T-helper 1 cell (primary cell): ENCODE results near the gene PAQR3.
"Not testable (repeated sequence)": the region's sequence is repeated elsewhere in the genome, so short reads cannot be mapped to it uniquely, and the experiment has no call there.

ENCODE experiments used
- DNase-seq, 5 donors: peaks; one replicate each; pipeline ENCODE4 v3.0.0-alpha.2; 2012 to 2020

The PAQR3 gene

DNA sequence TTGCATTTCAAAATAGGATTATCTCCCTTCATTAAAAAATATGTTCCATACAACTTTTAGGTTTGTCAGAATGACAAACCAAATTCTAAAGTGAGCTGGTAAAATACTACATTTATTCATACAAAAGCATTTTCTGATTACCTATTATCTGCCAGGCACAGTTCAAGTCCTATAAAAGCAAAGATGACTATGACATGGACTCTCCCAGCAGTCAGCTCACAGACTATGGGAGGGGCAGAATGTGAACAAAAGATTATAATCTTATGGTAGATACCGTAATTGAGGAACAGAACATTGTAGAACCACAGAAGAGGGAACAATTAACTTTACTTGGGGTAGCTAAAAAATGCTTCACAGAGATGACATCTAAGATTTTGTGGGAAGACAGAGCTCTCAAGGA, 12.4 kb downstream of the PAQR3 start:
- DNase-seq, result no peak

DNA sequence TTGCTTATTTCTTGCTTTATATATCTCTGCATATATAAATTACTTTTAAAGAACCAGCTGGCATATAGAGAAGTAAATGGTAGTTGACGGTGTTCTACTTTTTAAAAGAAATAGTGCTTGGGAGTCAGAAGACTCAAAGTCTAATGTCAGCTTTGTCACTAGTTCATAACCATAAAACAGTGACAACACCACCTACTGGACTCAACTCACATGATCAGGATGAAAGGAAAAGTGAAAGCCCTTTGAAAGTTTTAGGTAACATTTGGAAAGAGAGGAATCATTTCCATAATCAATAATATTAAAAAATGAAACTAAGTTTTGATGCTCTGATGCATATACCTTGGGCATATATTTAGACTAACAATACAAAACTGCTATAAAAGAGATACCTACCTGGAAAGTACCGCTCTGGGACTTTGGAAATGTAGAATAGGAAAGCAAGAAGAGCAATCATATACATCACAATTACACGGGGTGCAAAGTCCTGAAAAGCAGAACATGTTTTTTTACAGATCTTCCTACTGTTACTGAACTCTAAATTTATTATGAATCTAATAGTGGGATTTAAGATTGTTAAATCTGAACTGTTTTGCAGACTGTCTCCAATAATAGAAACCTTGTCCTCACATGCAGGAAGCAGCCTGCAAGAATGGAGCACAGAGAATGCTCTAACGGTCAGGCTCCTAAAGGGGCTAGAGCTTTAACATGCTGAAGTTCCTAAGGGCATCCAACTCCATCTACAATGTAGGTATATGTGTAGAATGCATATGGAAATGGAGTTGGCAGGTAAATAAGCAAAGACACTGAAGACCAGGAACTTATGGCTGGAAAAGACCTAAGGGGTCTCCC, 15.6 kb downstream of the PAQR3 start:
- no peak for DNase-seq

DNA sequence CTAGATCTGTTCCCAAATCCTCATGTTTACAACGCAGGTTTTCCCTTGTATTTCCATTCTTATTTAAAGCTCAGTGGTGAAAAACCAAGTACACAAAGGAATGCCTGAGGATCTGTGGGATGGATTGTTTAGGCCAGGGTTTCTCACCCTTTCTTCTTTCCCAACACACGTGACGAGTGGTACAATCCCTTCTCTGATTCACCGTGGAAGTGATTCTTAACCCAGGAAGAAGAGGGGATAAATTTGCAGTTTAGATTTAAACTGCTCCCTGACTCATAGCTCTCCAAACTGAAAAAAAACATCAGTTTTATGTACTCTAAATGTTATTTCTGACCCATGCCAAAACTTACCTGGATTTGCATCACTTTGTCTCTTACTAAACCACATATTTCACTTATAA, 17.0 kb downstream of the PAQR3 start:
- DNase-seq, result no peak

DNA sequence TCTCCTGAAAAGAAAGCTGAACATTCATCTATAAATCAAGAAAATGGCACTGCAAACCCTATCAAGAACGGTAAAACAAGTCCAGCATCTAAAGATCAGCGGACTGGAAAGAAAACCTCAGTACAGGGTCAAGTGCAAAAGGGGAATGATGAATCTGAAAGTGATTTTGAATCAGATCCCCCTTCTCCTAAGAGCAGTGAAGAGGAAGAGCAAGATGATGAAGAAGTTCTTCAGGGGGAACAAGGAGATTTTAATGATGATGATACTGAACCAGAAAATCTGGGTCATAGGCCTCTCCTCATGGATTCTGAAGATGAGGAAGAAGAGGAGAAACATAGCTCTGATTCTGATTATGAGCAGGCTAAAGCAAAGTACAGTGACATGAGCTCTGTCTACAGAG, 28.6 kb downstream of the PAQR3 start:
- DNase-seq, result no peak

DNA sequence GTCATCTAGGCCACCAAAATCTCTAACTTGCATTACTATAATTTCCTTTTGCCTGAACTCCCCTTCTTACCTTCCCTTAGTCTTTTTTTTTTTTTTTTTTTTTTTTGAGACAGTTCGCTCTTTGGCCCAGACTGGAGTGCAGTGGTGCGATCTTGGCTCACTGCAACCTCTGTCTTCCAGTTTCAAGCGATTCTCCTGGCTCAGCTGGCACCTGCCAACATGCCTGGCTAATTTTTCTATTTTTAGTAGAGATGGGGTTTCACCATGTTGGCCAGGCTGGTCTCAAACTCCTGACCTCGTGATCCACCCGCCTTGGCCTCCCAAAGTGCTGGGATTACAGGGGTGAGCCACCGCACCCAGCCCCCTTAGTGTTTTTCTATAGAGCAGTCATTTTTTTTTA, 30.3 kb downstream of the PAQR3 start:
- DNase-seq, result not testable (repeated sequence)

DNA sequence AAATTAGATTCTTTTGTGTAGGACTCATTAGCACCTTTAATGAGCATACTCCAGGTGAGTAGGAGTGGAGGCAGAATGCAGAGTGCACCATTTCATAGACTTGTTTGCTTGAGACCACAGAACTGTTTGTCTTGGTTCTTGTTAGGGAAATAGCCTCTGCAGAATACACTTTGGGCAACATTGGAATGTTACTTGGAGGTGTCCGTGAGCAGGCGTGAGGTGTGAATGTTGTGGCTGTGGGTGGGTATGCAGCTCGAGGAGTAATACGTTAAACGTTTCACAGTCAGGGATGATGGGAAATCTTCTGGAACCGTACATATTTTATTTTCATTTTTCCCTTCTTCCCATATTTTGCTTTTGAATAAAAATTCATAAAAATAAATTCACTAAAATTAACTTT, 31.6 kb downstream of the PAQR3 start:
- DNase-seq, result no peak

DNA sequence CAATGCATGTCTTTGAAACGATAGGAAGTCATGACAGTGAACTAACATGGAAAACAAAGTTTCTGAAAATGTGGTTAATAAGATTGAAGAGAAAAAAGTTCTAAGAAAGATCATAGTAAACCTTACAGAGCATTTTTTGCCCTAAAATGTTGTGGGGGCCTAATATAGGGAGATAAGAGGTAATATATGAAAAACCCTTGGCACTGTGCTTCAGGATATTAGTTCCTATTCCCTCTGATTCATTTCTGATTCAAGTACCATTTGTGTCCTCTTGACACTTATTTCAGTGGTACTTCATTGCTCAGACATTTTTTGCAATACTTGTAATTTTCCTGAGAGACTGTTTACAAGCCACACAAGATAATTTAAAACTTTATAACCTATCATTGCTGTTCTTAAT, 35.1 kb downstream of the PAQR3 start:
- no peak for DNase-seq

DNA sequence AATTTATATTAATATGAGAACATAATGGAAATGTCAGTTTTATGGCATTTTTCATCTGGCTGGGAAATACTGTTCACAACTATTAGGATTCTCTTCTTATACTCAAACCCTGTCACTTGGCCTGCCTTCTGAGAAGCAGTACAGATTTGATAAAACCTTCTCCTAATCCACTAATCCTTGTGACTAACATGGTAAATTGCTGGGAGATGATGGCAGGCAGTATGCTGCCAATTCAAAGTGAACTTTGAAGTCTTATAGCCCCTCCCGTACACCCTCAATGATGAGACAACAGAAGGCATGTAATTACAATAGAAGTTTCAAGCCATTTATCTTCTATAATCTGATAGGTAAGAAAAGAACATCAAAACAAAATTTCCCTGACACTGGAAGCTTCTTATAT, 36.9 kb downstream of the PAQR3 start:
- DNase-seq, result no peak

DNA sequence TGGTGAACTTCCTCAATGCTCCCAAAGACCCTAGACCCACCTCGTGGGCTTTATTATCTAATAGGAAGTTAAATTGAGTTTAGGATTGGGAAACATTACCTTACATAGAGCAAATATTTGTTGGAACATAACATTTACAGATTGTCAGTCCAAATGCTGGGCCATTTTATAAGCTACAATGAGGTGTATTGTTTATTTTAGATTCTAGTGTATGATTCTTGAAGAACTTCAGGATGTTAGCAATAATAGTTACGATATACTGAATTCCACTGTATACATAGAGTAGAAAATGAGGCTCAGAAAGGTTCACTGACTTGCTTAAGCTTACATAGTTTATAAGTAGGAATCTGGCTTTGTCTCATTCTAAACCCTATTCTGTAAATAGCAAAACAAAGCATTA, 37.4 kb downstream of the PAQR3 start:
- DNase-seq, result no peak

DNA sequence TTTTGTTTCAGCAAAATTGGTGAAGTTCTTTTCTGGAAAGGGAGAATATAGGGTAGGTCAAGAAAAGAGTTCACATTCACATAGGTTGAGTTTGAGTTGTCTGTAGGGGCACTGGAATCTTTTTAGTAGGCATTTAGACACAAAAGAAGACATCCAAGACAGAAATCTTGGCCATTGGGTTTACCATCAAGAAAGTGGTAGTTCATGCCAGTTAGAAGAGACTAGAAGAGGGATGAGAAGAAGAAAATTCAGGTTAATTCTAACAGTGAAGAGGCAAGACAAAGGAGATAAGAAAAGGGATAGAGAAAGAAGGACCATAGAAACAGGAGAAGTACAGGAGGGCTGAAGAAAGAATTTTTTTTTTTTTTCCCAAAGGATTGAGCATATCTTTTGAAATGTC, 39.9 kb downstream of the PAQR3 start:
- DNase-seq, result no peak

DNA sequence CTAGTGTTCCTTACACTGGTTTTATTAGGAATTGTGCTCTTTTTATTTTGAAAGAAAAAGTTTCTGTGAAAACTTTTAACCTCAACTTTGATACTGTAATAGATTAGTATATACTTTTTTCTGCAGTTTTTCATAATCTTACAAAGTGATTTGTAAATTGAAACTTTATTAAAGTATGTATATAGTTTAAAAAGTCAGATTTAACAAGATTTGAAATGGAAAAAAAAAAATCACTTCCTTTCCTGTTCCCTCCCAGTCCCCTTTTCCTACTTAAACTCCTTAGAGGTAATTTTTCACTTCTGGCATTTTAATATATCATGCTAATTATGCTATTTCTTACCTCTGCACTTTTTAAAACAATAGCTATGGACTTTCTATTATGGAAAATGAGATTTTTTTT, 49.3 kb downstream of the PAQR3 start:
- DNase-seq, result no peak

DNA sequence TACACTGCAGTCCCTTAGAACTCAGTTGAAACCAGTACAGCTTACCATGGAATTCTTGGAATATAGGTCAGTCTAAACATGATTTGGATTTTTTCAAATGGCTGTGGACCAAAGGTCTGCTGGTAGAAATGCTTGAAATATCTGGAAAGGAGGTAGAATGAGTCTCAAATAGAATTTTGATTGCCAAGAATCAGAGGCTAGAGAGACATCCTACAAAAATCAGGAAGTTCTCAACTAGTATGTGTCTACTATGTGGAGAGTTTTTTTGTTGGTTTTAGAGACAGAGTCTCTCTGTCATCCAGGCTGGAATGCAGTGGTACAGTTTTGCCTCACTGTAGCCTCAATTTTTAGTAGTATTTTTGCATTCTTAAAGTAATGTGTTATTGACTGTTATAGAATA, 53.6 kb downstream of the PAQR3 start:
- no peak for DNase-seq

DNA sequence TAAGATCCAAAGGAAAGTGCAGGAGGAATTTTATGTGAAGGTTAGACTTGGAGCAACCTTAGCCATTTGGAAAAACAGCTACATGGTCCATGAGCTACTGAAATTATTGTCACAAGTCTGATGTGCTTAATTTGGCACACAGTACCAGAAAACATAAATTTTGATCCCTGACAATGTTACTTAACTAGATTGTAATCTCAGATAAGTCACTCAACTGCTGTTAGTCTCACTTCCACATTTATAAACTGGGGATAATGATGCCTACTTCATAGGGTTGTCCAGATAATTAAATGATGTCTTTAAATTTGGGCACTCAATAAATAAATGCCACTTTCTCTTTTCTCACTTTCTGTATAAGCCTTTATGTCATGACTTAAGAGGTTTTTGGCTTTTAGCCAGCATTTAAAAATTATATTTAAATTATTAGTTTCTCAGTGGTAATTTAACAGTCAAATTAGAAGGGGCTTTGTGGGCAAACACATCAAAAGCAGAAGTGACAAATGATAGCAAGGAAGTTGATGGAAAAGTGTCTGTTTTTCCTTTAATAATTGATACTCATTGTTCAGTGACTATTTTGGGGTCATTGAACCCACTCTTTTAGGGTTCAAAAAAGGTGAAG, 58.3 kb downstream of the PAQR3 start:
- no peak for DNase-seq

DNA sequence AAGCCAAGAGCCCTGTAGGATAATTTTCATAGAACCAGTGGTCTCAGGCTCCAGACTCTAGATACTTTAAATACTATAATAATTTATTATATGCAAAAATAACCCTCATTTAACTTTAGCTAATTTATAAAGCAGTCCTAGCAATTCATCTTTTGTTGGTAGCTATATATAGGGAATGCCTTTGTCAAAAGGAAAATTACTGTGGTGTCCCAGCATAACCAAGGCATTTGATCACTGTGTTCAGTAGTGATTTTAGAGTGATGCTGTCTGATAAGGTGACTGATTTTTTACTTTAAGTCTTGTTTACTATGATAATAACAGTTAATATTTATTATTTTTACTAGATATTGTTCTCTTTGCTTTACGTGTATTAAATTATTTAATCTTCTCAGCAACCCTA, 61.2 kb downstream of the PAQR3 start:
- DNase-seq, result no peak

DNA sequence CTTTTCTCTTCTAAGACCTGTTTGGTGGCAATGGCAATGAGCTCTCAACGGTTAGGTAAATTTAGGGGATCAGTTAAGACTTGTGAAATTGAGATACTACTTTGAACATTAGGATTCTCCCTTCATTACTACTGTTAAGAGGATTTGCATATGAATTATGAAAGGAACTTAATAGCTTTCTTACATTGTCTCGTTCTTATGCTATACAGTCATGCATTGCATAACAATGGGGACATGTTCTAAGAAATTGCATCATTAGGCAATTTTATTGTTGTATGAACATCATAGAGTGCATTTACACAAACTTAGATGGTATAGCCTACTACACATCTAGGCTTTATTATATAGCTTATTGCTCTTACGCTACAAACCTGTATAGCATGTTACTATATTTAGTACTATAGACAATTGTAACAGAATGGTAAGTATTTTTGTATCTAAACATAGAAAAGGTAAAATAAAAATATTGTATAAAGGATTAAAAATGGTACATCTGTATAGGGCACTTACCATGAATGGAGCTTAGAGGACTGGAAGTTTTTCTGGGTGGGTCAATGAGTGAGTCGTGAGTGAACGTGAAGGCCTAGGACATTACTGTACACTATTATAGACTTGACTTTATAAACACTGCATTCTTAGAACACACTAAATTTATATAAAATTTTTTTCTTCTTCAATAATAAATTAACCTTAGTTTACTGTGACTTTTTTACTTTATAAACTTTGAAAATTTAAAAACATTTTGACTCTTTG, 62.5 kb downstream of the PAQR3 start:
- DNase-seq, result no peak

DNA sequence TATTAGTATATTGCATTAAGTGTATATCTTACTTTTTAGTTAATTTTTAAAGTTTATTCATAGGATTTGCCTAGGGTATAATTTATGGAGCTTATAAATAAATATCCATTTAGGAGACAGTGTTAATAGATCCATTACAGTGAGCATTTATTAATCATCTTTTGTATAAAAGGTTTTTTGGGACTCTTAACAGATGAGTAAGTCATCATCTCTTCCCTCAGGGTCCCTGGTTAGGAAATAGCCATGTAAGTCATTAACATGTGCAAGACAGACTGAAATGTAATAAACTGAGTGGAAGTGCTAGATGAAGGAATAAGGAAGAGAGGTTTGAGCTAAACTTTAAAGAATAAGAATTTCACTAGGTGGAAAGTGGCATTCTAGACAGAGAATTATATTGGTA, 69.2 kb downstream of the PAQR3 start:
- no peak for DNase-seq

DNA sequence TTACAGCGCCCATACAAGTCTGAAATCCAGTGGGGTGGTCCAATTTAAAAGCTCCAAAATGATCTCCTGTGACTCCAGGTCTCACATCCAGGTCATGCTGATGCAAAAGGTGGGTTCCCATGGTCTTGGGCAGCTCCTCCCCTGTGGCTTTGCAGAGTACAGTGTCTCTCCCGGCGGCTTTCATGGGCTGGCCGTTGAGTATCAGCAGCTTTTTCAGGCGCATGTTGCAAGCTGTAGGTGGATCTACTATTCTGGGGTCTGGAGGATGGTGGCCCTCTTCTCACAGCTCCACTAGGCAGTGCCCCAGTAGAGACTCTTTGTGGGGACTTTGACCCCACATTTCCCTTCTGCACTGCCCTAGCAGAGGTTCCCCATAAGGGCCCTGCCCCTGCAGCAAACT, 70.5 kb downstream of the PAQR3 start:
- not testable (repeated sequence) for DNase-seq

DNA sequence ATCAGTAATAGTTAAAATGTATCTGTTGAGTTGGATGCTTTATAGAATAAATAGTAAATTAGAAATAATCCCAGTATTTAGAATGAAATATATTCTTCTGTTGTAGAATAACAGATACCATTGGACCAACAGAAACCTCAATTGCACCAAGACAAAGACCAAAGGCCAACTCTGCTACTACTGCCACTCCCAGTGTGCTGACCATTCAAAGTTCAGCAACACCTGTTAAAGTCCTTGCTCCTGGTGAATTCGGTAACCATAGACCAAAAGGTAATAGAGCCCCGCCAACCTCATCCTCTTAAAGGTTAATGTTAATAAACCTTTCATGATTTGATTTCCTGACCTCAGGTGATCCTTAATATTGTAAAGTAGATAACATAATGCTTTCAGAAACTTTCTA, 73.8 kb downstream of the PAQR3 start:
- DNase-seq, result no peak

DNA sequence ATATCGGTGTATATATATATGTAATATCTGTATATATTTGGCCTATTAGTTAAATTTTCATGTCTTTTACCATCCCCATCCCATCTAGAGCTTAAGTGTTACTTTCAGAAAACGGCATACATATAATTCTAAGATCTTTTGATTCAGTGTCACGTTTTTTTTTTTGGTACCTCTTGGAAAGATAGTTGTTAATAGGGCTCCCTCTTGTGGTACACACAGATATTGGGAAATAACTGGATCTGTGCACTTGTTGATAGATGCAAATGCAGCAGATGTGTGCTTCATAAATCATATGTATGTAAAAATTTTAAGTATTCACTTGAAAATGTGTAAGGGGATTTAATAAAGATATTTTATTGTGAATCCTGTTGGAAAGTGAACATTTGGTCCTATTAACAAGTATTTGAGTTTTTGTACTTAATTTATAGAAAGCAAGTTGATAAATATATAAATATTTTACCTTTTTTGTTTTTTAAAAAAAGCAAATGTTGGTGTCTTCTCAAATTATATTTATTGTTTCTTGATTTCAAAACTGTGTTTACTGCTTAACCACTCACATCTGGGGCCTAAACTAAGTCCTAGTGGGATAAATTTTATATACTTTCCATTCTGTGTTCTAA, 74.7 kb downstream of the PAQR3 start:
- peak in 2 of 5 donors; percentile 7 to 71 for DNase-seq

DNA sequence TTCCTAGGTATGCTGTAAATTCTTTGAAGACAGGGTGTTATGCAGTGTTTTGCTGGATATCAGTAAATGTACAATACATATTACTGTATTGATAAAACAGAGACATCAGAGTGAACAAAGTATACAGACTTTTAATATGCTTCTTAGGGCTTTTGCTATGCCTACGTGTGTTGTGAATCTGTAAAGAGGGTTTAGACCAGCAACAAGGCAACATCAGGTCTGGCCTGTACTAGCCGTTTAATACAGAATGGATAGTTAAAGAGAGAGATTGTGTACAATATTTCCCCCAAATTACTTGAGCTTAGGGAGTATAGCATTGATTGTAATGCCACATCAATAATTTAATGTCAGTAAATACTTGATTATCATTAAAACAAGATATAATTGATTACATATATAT, 75.2 kb downstream of the PAQR3 start:
- no peak for DNase-seq

DNA sequence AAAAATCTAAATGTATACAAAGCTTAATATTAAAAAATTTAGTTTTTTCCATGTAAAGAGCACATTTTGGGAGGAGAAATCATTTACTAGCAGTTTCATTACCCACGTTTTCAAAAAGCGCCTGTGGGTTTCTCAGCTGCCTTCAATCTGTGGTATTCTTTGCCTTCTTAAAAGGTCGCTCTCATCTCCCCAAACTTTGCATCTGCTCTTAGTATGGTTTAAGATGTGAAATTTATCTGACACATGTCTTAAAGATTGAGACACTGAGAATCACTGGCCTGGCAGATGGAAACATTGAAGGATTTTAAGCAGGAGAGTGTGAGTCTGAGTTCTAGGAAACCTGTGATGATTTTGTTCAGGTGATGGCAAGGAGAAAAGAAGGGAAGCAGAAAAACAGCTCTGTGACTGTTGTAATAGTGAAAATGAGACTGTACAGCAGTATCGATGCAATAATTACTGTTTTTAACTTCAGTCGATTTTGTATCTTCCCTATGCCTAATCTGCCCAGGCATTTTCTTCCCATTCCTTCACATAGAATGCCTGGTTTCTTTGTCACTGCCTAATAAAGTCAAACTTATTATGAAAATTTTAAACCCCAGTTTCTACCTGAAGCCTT, 75.9 kb downstream of the PAQR3 start:
- no peak for DNase-seq

DNA sequence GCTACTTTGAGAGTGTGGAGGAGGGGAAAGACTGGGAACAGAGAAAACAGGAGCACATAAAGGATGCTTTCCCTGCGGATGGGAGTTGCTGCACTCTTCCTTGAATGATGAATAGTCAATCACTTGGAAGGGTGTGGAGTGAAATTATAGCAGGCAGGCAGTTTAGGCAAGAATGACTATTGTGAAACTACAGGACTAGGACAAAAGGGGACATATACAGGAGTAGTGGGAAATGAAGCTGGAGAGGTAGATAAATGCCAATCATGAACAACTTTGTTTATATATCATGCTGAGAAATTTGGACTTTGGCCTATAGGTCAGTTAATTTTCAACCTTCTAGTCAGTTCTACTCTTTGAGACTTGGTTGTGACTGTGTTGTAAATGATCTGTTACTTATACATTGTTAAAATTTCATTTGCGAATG, 76.9 kb downstream of the PAQR3 start:
- DNase-seq, result no peak
